ENCODE results near the gene TMEM92.

TMEM92 gene

DNA sequence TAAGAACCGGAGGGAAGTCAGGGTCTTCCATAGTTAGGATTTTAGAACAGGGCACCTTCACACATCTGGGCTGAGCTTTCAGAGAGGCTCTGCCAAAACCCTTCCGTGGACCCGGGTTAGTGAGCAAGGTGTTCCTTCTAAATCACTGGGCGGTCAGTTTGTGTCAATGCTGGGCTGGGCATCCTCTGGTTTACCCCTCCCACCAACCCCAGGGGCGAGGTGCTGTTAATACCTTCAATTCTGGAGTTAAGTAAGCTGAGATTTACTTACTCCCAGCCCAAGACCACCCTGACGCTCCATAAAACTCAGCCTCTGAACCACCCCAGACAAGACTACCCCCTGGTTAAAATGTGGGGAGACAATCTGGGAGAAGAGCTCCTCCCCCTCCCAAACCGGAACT, 1.0 kb downstream of the TMEM92 start:
- TF ChIP-seq, protein P1, sequence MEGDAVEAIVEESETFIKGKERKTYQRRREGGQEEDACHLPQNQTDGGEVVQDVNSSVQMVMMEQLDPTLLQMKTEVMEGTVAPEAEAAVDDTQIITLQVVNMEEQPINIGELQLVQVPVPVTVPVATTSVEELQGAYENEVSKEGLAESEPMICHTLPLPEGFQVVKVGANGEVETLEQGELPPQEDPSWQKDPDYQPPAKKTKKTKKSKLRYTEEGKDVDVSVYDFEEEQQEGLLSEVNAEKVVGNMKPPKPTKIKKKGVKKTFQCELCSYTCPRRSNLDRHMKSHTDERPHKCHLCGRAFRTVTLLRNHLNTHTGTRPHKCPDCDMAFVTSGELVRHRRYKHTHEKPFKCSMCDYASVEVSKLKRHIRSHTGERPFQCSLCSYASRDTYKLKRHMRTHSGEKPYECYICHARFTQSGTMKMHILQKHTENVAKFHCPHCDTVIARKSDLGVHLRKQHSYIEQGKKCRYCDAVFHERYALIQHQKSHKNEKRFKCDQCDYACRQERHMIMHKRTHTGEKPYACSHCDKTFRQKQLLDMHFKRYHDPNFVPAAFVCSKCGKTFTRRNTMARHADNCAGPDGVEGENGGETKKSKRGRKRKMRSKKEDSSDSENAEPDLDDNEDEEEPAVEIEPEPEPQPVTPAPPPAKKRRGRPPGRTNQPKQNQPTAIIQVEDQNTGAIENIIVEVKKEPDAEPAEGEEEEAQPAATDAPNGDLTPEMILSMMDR (conservative IDR thresholded peaks at IDR 0.05; ENCODE audit: low read length): no peak
- TF ChIP-seq EZH2phosphoT487 (IDR thresholded peaks at IDR 0.05; ENCODE audit: borderline replicate concordance): no peak
- no peaks in the 10 kb centered on the region for H3K9me3 ChIP-seq (ENCODE audit: insufficient read depth, low read depth, low read length)
- H3F3A ChIP-seq (ENCODE audit: low read depth): no peaks in the 10 kb centered on the region
- H2AFZ ChIP-seq (ENCODE audit: low read length): no peak overlapping the region
- no peaks in the 10 kb centered on the region for H3K9me2 ChIP-seq (replicated peaks; ENCODE audit: low read depth, low read length)
- no peak overlapping the region for H3K9ac ChIP-seq (ENCODE audit: low read depth, low read length, poor library complexity, severe bottlenecking)
- no peaks in the 10 kb centered on the region for H3K36me3 ChIP-seq (ENCODE audit: insufficient read depth, low read length)
- H3K4me3 ChIP-seq (ENCODE audit: low read length, poor library complexity, severe bottlenecking): no peak overlapping the region
- H3K27me3 ChIP-seq (ENCODE audit: insufficient read depth, low read length, poor library complexity, severe bottlenecking): no peaks in the 10 kb centered on the region
- H4K20me1 ChIP-seq (ENCODE audit: insufficient read depth, low read length, poor library complexity, severe bottlenecking): no peaks in the 10 kb centered on the region
- H3K4me1 ChIP-seq (ENCODE audit: insufficient read depth, low read length, poor library complexity, severe bottlenecking): peaks cover 23% of the 10 kb centered on the region
- peak overlapping the region; percentile 72 for H3K4me2 ChIP-seq (ENCODE audit: low read depth, low read length, poor library complexity, severe bottlenecking)
- no peaks in the 10 kb centered on the region for H3K79me2 ChIP-seq (ENCODE audit: insufficient read depth, low read length)

DNA sequence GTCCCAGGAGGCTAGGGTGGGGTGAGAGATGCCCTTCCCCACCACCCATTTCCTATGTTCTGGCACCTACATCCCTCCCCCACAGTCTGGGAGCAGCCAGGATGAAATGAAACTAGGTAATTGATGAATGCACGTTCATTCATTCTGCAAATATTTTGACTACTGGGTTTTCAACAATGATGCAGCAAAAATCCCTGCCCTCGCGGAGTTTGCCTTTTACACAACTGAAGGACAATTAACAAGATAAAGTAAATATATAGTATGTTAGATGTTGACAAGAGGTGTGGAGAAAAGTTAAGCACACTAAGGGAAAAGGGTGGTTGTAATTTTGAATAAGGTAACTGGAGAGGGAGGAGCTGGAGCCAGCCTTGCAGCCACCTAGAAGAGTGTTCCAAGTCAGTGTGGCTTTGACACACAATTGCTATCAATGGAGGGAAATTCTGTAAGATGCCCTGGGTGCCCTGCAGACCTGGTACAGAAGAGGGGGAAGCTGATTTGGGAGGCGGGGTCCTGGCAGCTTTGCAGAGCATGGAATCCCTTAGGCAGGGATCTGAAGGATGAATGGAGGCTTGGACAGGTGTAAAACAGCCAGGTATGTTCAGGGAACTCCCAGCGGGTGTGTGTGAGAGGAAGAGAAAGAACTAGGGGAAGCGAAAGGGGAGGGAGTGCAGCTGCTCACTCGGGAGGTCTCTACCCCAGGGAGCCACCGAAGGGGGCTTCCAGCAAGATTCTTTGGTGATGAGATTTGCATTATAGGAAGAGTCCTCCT, 2.5 kb downstream of the TMEM92 start:
- H3K9ac ChIP-seq (ENCODE audit: low read depth, low read length, poor library complexity, severe bottlenecking): no peak overlapping the region
- no peak overlapping the region for H2AFZ ChIP-seq (ENCODE audit: low read length)
- no peaks in the 10 kb centered on the region for H3K9me3 ChIP-seq (ENCODE audit: insufficient read depth, low read depth, low read length)
- no peak overlapping the region for H3K4me3 ChIP-seq (ENCODE audit: low read length, poor library complexity, severe bottlenecking)
- H3K27me3 ChIP-seq (ENCODE audit: insufficient read depth, low read length, poor library complexity, severe bottlenecking): no peaks in the 10 kb centered on the region
- TF ChIP-seq EZH2phosphoT487 (IDR thresholded peaks at IDR 0.05; ENCODE audit: borderline replicate concordance): no peak
- TF ChIP-seq, protein P1 (conservative IDR thresholded peaks at IDR 0.05; ENCODE audit: low read length): no peak
- peaks cover 26% of the 10 kb centered on the region for H3K4me1 ChIP-seq (ENCODE audit: insufficient read depth, low read length, poor library complexity, severe bottlenecking)
- H3K9me2 ChIP-seq (replicated peaks; ENCODE audit: low read depth, low read length): no peaks in the 10 kb centered on the region
- no peaks in the 10 kb centered on the region for H3K79me2 ChIP-seq (ENCODE audit: insufficient read depth, low read length)
- H3K36me3 ChIP-seq (ENCODE audit: insufficient read depth, low read length): no peaks in the 10 kb centered on the region
- H4K20me1 ChIP-seq (ENCODE audit: insufficient read depth, low read length, poor library complexity, severe bottlenecking): no peaks in the 10 kb centered on the region
- no peaks in the 10 kb centered on the region for H3F3A ChIP-seq (ENCODE audit: low read depth)
- no peak overlapping the region for H3K4me2 ChIP-seq (ENCODE audit: low read depth, low read length, poor library complexity, severe bottlenecking)

DNA sequence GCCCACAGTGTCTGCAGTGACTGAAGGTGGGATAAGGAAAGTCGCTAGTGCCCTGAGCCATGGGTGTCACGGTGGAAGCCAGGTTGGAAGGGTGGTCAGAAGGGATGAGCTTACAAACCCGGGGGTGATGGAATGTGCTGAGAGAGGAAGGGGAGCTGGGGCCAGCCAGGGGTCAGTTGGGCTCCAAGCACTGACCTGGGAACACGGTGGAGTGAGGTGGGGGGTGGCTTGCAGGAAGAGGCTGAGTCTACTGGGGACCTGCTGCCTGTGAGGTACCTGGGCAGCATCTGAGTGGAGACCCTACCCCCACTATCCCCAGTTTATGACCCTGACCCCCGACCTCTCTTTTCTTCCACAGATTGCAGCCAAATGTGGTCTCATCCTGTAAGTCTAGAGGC, 3.1 kb downstream of the TMEM92 start:
- TF ChIP-seq, protein P1 (conservative IDR thresholded peaks at IDR 0.05; ENCODE audit: low read length): no peak
- no peak for TF ChIP-seq EZH2phosphoT487 (IDR thresholded peaks at IDR 0.05; ENCODE audit: borderline replicate concordance)
- Histone ChIP-seq H4K20me1 (ENCODE audit: insufficient read depth, low read length, poor library complexity, severe bottlenecking) (no peaks in the 10 kb centered on the region), H3K4me1 (ENCODE audit: insufficient read depth, low read length, poor library complexity, severe bottlenecking) (peaks cover 26% of the 10 kb centered on the region)

More for the DNA sequence above, 3.1 kb downstream of the TMEM92 start:
- Histone ChIP-seq H3K4me2 (ENCODE audit: low read depth, low read length, poor library complexity, severe bottlenecking) (no peak overlapping the region), H2AFZ (ENCODE audit: low read length) (no peak overlapping the region), H3K4me3 (ENCODE audit: low read length, poor library complexity, severe bottlenecking) (no peak overlapping the region), H3K79me2 (ENCODE audit: insufficient read depth, low read length) (no peaks in the 10 kb centered on the region), H3K9me3 (ENCODE audit: insufficient read depth, low read depth, low read length) (no peaks in the 10 kb centered on the region), H3K36me3 (ENCODE audit: insufficient read depth, low read length) (no peaks in the 10 kb centered on the region), H3K27me3 (ENCODE audit: insufficient read depth, low read length, poor library complexity, severe bottlenecking) (no peaks in the 10 kb centered on the region), H3F3A (ENCODE audit: low read depth) (no peaks in the 10 kb centered on the region), H3K9ac (ENCODE audit: low read depth, low read length, poor library complexity, severe bottlenecking) (no peak overlapping the region), H3K9me2 (replicated peaks; ENCODE audit: low read depth, low read length) (no peaks in the 10 kb centered on the region)

Data from Loucy (cell line).